ENCODE data around the gene SORCS2.
"Not testable (repeated sequence)": the region's sequence is repeated elsewhere in the genome, so short reads cannot be mapped to it uniquely, and the experiment has no call there.

Gene SORCS2

DNA sequence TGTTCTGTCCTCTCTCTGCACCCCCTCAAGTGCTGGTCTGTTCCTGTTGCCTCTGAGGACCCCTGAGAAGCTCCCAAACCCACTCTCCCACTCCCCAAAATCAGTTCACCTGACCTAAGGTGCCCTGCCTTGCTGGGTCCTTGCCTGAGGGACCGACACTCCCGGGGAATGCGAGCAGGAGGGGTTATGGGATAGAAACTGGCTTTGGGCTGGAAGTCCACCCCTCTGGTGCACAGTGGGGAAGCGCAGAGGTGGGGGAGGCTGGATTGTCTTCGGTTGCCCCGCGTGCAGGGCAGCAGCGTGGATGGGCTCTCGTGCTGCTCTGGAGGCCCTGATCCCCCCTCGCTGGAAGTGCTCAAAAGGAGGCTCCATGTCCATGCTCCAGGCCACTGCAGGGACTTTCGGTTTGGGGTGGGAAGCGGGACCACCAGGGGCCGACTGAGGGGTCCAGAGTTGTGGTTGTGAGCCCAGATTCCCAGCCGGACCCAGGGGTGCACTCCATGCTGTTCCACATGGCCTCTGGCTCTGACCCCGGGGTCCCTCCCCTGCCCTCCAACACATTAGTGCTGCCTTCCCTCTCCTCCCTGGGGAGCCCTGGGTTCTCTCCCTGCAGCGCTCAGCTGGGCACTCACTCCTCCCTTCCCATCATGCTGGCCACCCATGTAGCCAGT lies 7.6 kb downstream of the SORCS2 start:
- no peak for DNase-seq (ENCODE audit: low read depth, low spot score)

DNA sequence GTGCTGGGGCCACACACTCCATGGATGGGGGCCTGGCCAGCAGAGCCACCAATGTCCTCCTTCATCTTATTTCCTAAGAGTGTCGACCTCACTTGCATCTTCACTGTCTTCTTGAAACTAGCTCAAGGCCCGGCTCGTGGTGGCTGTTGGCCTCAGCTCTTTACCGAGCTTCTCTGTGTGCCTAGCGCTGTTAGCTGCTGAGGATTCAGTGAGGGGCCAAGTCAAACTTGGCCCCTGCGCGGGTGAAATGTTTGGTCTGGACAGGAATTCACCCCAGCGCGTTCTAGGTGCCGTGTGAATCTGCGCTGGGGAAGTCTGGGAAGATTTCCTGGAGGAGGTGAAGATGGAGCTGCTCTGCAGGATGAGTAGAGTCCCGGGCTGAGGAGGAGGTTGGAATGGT lies 8.5 kb downstream of the SORCS2 start:
- no peak for DNase-seq (ENCODE audit: low read depth, low spot score)

DNA sequence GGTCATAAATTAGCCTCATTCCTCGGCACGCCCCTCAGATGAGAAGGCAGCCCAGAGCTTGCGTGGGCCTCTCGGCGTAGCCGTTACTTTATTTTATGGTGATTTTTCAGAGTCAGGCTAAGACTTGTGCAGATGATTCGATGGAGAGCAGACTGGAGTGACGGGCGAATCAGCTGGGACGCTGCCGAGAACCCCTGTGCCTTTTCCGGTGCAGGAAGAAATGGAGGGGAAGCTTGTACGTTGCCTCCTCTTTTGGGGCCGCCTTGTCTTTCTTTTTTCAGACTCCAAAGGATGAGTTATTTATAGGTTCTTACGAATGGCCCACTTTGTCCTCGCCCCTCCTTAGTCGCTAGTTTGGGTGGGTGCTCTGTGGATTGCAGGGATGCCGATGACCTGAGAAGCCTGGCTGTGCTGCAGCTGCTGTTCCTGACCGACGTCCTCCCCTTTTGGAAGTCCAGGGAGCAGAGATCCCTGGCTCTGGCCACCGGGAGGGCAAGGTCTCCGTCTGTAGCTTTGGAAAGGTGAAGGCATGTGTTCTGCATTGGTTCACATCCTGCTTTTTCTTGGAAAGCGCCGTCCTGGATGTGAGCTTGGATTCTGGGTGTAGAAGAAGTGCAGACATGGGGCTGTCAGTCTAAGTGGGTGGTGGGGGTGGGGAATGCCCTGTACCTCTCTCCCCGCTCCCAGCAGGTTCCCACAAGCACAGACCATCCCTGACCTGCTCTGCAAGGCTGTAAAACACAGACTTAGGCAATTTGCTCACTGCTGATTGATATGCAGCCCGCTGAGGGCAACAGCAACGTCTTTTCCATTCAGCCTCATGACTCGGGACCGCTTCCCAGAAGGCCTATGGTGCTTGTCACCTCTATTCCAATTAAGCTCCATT lies 9.3 kb downstream of the SORCS2 start:
- no peak for DNase-seq (ENCODE audit: low read depth, low spot score)

DNA sequence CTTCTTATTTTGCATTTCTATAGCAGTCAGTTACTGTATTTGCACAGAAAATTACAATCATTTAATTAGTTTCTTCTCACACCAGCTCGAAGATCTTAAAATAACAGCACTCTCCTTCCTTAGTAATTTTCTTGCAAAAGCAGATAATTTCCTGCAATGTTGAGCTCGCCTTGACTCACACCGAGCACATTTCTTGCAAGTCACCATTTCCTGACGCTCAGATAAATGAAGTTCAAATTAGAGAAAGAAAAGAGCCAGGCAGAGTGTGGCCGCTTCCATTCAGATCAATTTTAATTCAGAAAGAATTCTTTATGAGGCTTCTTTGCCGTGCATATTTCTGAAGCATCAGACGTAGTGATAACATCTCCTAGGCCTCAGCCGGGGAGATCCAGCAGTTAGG lies 10.1 kb downstream of the SORCS2 start:
- no peak for DNase-seq (ENCODE audit: low read depth, low spot score)

GRCh38 chr4:7204656-7205387 lies 12.5 kb downstream of the SORCS2 start:
- no peak for DNase-seq (ENCODE audit: low read depth, low spot score)

GRCh38 chr4:7206385-7206784 lies 14.0 kb downstream of the SORCS2 start:
- peak; percentile 83 for DNase-seq (ENCODE audit: low read depth, low spot score)

DNA sequence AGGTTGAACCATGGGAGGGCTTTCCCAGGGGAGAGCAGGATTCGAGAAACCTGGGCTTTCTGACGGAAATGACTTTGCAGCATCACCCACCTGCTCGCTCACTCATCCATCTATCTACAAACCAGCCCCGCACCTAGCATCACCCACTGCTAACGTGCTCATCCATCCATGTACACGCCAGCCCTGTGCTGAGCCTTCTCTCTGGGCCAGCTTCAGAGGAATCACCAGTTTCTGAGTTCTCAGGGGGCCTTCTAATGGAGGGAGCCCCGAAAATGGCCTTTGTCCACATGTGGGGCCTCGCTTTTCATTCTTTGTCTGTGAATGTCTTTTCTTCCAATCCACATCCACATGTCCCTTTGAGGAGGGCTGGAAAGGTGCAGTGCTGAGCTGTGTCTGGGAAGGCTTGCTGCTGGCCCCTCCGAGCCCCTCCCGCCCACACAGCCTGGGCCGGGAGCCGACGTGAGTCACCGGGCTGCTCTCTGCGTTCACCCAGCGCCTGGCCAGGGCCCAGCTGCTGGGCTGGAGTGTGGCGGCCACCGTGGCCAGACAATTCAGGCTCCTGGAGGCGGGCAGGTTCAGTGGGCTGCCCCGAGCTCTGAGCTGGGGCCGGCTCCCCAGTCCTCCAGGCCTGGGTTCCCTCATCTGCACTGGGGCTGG lies 14.7 kb downstream of the SORCS2 start:
- peak; percentile 98 for DNase-seq (ENCODE audit: low read depth, low spot score)

- no peak for DNase-seq (ENCODE audit: low read depth, low spot score)
Measured at GRCh38 chr4:7207628-7208231, 15.4 kb downstream of the SORCS2 start.

DNA sequence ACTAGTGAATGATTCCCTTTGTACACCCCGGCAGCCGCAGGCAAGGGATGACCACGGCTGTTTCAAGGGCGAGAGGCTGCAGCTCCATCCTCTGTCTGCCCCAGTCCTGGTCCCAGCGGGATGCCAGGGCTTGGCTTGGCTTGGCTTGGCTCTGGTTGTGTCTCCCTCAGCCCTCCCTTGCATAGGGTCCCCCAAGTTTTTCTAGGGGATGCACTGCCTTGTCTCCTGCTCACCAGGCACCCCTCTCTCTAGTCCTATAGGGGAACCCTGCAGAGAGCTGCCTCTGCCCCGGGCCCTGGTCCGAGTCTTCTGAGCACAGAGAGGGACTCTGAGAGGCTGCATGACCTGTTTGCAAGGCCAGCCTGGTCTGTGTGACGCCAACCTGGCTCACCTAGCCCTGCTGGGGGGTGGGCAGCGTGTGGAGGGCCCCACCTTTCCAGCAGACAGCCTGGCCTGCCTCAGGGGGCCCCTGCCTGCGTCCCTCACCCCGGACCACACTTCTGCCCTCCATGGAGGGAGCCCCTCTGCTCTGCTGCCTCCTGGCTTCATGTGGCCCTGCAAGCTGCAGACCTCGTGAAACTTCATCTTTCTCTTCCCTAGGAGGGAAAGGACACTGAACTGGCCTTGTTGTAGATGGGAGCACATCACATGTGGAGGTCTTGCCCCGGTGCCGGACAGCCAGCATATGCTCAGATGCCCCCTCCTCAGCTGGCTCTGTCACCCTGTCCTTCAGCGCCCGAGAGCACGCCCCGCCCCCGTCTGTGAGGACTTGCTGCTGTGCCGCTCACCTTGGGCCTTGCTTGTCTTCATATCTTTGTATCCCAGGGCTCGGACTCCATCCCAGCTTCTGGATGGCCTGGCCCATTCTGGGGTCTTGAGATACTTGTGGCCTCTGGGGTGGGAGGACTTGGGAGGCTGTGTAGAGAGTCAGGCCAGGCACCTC lies 16.4 kb downstream of the SORCS2 start:
- no peak for DNase-seq (ENCODE audit: low read depth, low spot score)

DNA sequence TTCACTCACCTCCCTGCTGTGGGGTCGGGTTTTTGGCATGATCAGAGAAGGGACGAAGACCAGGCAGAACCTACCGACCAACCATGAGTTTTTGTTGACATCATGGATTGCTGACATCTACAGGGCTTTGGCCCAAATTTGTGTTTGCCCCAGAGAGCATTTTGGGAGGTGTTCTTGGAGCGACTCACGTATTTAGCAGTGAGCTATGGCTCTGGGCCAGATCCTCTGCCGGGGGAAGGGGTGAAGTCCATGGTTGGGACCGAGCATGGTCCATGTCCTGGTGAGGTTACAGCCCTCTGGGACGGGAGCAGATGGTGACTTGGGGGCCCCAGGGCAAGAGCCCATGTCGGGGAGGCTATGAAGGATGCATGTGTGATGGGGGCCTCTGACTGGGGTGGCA lies 17.4 kb downstream of the SORCS2 start:
- no peak for DNase-seq (ENCODE audit: low read depth, low spot score)

DNA sequence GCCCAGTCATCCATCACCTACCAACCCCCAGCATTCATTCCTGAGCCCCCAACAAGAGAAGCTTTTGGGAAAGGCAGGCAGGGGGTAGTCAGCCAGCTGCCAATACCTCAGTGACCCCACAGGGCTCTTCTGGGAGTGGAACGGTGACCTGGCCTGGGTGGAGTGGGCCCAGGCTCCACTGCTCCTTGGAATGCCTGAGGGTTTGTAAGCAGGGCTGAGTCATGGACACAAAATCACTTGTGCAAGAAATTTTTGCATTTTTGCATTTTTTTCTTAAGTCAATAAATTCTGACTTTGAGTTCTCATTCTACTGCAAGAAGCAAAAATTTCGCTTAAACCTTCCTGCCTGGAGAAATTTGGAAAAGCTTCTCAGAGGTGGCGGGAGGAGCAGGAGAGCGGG lies 18.5 kb downstream of the SORCS2 start:
- peak; percentile 76 for DNase-seq (ENCODE audit: low read depth, low spot score)

GRCh38 chr4:7212101-7212674 lies 19.9 kb downstream of the SORCS2 start:
- DNase-seq (ENCODE audit: low read depth, low spot score) = no peak

DNA sequence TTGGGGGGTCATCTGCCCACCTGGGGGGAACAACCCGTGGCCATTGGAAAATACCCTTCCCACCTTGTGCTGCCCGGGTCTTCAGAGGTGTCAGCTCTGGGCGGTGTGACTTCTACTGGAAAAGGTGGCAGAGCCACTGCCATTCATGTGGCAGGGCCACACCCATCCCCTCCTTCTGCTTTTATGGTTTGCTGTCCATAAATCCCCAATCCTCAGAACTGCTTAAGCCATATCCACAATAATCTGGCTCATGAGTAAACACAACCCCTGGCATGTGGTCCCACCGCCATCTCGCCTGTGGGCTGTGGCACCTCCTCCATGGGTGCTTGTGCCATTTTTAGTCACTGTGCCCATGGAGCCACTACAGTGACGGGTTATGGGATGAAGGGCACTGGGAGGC lies 20.6 kb downstream of the SORCS2 start:
- no peak for DNase-seq (ENCODE audit: low read depth, low spot score)

DNA sequence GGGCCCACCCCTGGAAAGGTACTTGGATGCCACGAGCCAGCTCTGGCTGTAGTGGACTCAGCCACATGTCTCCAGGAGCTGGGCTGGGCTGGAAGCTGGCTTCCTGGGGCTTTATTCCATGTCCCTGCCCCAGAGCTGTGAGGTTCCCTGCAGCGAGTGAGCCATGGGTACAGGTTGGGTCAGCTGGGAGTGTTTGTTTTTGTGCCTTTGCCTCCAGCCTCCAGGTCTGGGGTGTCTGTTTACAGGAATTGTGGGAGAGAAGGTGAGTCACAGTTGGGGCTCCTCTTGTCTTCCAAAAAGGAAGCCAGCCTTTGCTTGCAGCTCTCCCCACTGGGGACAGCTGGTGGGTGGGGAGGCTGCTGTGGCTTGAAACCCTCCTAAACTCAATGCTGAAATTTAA lies 21.5 kb downstream of the SORCS2 start:
- no peak for DNase-seq (ENCODE audit: low read depth, low spot score)

GRCh38 chr4:7214359-7214758 lies 22.0 kb downstream of the SORCS2 start:
- no peak for DNase-seq (ENCODE audit: low read depth, low spot score)

DNA sequence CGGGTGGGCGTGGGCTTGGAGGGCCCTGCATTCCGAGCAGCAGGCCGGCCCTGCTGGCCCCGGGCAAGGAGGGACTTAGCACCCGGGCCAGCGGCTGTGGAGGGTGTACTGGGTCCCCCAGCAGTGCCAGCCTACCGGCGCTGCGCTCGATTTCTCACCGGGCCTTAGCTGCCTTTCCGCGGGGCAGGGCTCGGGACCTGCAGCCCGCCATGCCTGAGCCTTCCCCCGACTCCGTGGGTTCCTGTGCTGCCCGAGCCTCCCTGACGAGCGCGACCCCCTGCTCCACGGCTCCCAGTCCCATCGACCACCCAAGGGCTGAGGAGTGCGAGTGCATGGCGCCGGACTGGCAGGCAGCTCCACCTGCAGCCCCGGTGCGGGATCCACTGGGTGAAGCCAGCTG lies 22.8 kb downstream of the SORCS2 start:
- DNase-seq (ENCODE audit: low read depth, low spot score) = not testable (repeated sequence)

- no peak for DNase-seq (ENCODE audit: low read depth, low spot score)
Measured at GRCh38 chr4:7217039-7217438, 24.7 kb downstream of the SORCS2 start.

- DNase-seq (ENCODE audit: low read depth, low spot score) = no peak
Measured at GRCh38 chr4:7217474-7218321, 25.4 kb downstream of the SORCS2 start.

DNA sequence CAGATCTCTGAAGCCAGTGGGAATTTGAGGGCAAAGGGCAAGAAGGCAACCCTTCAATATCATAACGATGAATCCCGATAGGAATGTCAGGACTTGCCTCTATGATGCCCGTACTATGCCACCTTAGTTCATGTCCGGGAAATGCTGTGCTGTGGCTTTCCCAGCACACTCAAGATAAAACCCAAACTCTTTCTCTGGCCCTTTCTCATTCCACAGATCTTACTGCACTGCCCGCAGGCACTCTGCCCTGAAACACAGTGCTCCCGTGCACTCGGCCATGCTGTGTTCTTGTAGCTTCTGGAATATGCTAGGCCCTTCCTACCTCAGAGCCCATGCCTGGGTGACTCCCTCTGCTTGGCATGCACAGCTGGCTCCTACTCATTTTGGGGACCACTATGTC lies 26.3 kb downstream of the SORCS2 start:
- DNase-seq (ENCODE audit: low read depth, low spot score) = no peak
